RPMI7951 (cell line): ENCODE measurements around the gene CAMK2B. TPM values are rescaled to one million over a fixed set of nuclear protein-coding genes. Genes with fewer than 3 reads are reported as not detected.

Experiments used
- DNase-seq: peaks from one replicate; pipeline ENCODE4 v3.0.0-alpha.2; 2012; ENCODE audit warnings: low read depth
- total RNA-seq: library from RNA; depleted of rRNA; stranded (reverse); fragments of >200 nt; shearing (Covaris generic); gene quantifications from 2 replicates; pipeline ENCODE4 v1.2.3, GENCODE V29; 2014

CAMK2B gene
- total RNA-seq, 1 experiment from 2014 or later = 19.6 TPM

- DNase-seq = peak; percentile 15
Observed at GRCh38 chr7:44287488-44288380, 37.7 kb downstream of the CAMK2B start.

GRCh38 chr7:44286618-44287487, 38.5 kb downstream of the CAMK2B start:
- DNase-seq = no peak

DNA sequence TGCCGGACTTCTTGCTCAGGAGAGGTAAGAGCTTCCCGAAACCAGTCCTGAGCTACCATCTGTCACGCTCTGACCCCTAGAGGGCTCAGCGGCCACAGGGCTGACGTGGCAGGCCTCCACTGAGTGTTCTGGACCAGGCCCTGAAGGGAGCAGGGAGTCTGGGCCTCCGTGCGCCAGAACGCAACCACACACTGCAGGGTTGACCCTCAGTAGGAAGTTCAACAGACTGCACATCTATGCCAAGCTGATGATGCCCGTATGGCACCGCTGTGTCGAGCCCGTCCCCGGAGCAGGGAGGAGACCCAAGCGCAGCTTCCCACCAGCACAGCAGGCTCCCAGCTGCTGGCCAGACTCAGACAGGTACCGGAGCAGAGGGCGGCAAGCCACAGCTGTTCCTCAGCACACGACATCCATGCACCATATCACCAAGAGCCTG, 39.2 kb downstream of the CAMK2B start:
- peak; percentile 96 for DNase-seq

DNA sequence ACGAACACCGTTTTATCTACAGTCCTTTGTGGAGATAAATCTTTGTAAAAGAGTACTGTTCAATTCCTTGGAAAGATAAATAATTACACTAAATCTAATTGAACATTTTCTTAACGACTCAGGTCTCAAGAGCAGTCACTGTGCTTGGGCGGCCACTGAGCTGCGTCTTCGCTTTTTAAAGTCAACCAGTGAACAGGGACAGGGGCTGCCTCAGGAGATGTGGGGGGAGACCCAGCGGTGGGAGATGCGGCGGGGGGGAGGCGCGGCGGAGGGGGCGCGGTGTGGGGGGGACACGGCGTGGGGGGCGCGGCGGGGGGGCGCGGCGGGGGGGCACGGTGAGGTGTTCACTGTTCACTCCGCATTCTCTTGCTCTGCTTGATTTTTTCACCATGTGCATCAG, 39.8 kb downstream of the CAMK2B start:
- DNase-seq = no peak

DNA sequence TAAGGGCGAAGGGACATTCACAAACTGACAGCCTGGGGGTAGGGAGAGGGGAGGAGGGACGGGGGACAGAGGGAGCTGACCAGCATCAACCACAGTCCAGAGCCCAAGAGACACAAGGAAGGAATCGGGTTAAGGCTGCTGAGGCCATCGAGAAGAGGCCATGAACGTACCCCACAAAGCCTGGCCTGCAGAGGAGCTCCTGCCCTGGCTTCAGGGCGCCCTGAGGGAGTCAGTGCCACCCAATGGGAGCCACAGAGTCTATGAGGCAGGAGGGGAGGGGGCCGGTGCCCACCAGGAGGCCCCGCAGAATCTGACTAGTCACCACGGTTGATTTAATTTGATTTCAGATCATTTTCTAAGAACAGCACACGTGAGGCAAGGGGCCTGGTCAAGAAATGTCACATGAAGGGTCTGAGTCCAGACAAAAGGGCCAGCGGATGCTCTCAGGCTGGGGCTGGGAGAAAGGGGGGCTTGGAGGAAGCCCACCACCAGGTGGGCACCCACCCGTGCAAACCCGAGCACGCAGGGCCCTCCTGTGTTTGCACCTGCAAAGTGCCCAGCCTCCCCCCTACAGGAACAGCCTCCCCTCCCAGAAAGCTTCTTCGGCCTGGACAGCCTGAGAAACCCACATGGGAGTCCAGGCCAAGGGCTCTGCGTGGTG, 40.4 kb downstream of the CAMK2B start:
- DNase-seq = no peak

DNA sequence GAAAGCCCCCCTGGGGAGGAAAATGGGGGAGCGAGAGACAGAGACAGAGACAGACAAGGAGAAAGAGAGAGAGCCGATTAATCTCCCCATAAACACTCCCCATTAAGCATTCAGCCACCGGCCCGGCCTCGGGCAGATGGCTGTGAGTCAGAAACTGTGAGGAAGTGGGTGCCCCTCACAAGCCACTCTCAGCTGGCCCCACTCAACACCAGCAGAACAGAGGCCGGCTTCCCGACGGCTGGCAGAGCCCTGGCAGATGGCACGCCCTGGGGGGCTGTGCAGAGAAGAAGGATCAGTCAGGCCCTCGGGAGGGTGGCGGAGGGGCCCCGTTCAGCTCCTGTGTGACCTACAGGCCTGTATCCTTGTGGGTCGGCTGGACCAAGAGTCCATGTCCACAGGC, 41.2 kb downstream of the CAMK2B start:
- peak; percentile 89 for DNase-seq

DNA sequence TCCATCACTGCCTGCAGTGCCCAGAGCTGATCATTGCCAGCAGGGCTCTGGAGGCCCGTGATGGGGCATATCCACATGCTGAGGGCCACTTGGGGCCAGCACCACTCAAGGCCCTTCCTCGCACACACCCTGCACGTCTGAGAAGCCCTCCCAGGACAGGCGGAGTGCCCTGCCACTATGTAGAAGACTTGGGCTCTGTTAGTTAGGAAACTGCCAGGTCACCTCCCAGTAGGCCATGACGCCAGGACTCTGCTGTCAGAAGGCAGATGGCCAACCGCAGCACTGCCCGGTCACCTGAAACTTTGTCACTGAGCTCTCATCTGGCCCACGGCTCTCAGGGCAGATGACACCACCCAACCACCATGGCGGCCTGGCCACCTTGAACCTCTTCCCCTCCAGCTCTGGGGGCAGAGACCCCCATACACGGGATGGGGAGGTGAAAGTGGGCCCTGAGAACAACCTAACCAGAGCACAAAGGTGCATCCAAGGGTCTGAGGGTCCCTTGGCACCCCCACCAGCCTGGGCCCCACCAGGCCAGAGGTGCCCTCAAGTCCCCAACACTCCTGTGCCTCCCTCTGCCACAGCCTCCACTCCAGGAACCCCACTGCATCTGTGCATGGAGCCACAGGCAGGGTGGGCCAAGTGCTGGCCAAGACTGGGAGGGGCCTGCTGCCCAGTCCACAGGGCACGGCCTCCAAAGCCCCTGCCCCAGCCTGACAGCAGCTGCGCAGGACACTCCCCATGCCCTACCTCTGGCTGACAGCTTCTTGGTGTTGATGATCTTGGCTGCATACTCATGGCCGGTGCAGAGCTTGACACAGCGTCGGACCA, 41.8 kb downstream of the CAMK2B start:
- peak; percentile 54 for DNase-seq

DNA sequence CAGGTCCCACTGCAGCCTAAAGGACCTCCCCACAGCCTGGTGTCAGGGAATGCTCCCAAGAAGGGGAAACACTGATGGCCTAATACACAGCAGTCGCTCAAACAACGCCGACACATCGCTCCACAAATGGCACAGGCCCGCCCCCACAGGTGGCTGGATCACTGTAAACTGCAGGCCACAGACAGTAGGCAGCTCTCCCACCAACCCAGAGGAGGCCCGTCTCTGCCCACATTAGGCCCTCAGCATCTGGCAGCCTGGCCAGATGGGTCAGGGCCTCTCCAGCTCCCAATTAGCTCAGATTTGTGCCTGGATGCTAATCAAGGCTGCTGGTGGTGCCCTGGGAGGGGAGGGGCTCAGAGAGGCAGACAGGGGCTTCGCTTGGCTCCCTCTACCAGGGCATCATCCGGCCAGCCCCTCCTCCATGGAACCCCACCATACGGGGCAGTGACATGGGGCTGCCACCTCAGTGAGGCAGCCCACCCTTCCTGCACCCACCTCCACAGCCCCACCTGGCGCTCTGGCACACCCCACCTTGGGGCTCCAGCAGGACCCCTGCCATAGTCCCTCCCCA, 42.7 kb downstream of the CAMK2B start:
- DNase-seq = peak; percentile 30

GRCh38 chr7:44281811-44282600, 43.4 kb downstream of the CAMK2B start:
- DNase-seq = peak; percentile 44

DNA sequence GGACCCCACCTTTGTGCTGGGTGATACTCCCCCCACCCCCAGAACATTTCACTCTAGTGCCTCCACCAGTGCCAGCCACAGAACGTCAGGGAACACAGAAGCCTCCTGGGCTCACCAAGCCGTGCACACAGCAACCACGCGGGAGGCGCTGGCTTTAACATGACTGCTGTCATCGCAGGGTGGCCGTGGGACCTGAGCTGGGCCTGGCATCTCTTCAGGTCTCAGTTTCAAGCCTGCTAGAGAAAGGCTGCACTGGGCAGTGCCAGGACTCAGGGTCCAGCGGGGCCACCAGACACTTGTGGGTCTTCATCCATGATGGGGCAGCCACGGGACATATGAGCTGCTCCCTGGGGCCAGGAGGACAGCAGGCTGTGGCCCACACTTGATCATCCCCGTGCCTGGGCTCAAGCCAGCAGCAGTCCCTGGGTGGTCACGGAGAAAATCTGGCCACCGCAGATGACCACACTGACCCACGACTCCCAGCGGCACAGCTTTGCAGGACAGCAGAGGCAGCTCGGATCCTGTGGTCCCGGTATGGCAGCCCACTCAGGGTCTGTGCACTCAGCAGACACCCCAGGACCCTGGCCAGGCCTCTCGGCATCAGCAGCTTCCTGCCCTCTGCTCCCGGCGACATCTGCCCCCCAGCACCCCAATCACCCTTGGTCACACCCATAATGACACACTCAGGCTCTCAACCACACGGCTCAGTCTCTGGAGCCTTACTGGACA, 44.2 kb downstream of the CAMK2B start:
- DNase-seq = peak; percentile 82

- no peak for DNase-seq
Observed at GRCh38 chr7:44280636-44280992, 44.8 kb downstream of the CAMK2B start.

DNA sequence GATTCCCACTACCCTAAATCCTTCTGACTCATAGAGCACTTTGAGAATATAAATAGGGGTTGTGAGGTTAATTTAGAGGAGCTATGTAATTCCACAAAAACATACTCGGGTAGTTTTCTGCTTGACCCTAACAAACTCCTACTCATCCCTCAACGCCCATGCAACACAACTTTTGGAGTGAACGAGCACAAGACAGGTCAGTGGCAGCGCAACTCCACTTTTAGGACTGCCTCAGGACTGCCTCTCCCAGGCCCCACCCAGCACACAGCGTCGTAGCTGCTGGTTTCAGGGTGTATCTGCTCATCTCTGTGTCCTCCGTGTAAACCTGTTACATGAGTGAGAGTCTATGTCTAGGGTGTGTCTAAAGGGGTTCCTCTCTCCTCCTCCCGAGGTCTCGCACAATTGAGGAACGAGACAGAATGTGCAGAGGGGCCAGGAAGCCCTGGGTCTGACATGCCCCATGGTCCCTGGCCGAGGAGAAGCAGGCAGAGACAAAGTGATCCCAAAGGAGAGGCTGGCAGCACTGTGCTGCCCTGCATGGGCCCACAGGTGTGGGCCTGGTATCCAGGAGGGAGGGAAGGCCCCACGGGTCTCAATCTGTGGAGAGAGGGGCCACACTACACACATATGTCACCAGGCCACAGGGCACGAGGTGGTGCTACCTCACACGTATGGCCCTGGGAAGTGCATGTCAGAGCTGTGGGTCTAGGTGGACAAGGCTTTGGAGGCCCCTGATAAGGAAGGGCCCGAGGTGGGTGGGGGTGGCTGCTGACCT, 45.5 kb downstream of the CAMK2B start:
- no peak for DNase-seq

- DNase-seq = no peak
Observed at GRCh38 chr7:44279286-44279685, 46.1 kb downstream of the CAMK2B start.

- no peak for DNase-seq
Observed at GRCh38 chr7:44278451-44279161, 46.8 kb downstream of the CAMK2B start.

DNA sequence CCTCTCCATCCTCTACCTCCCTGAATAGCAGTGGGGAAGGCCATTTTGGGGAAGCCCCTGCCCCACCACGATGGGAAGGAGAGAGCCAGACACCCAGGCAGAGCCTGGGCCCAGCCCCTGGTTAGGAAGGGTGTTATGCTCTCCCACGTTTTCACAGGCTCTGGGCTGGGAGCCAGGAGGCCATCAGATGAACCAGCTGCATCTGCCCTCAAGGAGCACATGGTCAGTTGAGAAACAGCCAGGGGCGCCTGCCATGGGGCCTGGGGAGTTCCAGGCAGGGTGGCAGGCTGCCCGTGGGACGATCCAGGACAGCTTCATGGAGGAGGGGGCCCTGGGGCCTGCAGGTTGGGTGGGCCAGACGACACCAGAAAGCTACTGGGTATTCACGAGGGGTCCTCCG, 47.5 kb downstream of the CAMK2B start:
- peak; percentile 75 for DNase-seq

- no peak for DNase-seq
Observed at GRCh38 chr7:44277391-44277790, 48.0 kb downstream of the CAMK2B start.

- no peak for DNase-seq
Observed at GRCh38 chr7:44276571-44277221, 48.7 kb downstream of the CAMK2B start.
